GM10266 (cell line): Measurements from ENCODE around the gene SENP3.

Experiments used
- DNase-seq: peaks from one replicate; pipeline ENCODE4 v3.0.0; 2012; ENCODE audit errors: extremely low spot score
- CTCF ChIP-seq: IDR thresholded peaks from 2 replicates; pipeline ENCODE4 v1.5.1; 2012; ENCODE audit warnings: mild to moderate bottlenecking, low read depth; ENCODE audit not compliant: control insufficient read depth, insufficient read depth; ENCODE audit errors: missing control alignments

Gene SENP3

GRCh38 chr17:7549401-7550055 lies 12.2 kb upstream of the SENP3 start:
- TF ChIP-seq CTCF = no peak
- DNase-seq = no peak

DNA sequence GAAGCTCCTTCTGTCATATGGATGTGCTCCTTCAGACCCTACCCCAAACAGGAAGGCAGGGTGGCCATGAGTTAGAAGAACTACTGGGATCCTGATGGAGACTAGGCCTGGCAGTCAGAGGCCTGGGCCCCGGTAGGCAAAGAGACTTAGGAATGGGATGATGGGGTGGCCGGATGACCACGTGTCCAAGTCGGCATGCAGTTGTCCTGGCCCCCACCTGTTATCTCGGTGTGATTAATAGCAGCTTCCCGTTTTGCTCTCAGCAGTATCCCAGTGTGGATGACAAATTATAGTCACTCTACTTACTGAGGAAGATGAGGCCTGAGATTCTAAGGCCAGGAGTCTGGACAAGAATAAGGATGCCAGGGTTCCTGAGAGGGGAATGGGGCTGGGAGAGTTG lies 11.4 kb upstream of the SENP3 start:
- TF ChIP-seq CTCF = no peak
- no peak for DNase-seq

DNA sequence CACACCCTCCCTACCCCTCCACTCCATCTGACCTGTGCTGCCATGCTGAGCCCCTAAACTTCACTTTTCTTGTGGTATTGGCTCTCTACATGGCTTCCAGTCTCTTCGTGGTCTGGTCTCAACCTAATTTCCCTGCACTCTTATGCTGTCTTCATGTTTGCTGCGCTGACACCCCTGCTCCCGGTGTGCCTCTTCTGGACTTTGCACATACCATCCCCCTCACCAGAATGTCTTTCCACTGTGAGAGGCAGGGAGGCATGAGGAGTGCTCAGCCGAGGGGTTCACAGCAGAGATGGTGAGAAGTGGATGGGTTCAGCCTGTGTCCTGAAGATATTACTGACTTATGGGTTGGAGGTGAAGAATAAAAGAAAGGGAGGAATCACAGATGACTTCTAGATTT lies 10.3 kb upstream of the SENP3 start:
- DNase-seq = no peak
- no peak for TF ChIP-seq CTCF

- peak; percentile 75 for DNase-seq
These were observed 9.1 kb upstream of the SENP3 start for GRCh38 chr17:7552621-7553051.

DNA sequence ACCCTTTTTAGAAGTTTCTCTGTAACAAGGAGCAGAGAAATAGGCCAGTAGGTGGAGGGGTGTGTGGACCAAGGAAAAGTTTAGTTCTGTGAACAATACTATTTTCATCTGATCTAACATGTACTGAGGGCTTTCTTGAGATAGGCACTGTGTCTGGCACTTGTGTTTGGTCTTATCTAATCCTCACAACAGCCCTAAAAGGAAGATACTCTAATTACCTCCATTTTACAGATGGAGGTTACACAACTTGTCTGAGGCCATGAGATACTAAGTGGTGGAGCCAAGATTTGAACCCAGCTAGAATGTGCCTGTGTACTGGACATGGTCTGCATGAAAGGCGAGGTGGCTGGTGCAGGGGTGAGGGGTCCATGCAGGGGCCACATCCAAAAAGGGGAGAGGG lies 8.4 kb upstream of the SENP3 start:
- no peak for TF ChIP-seq CTCF
- DNase-seq = no peak

More at GRCh38 chr17:7552621-7553051, 9.1 kb upstream of the SENP3 start:
- TF ChIP-seq CTCF = no peak

DNA sequence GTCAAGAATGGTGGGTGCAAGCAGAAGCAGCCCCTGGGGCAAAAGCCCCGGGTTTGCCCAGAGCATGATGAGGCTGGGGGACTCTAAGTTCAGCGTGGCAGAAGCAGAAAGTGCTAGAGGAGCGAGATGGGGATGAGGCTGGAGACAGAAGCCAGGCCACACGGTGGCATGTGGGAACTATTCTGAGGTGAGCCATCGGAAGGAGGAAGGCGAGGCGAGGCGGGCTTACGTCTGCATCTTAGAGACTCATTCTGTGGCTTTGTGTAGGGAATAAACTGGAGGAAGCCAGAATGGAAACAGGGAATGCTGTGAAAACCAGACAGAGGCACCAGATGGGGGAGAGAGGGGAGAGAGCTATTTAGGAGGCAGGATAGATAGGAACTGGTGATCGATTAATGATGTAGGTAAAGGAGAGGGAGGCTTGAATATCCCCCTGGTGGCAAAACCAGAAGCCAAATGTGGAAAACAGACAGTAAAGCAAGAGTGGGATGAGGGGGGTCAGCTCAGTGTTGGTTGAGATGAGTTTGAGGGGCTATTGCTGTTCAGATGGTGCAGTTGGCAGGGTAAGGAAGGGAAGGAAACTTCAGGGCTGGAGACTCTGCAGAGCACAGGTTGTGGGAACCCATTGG lies 6.3 kb upstream of the SENP3 start:
- no peak for DNase-seq
- TF ChIP-seq CTCF = no peak

- DNase-seq = no peak
- TF ChIP-seq CTCF = no peak
These were observed 5.1 kb upstream of the SENP3 start for GRCh38 chr17:7556627-7557026.
